ENCODE results near the gene LTBP2. TPM values are rescaled to one million over a fixed set of nuclear protein-coding genes. Genes with fewer than 3 reads are reported as not detected.
A peak's percentile ranks its signal among the peaks of the same experiment; 100 is the strongest.

LTBP2 gene
- total RNA-seq, 1 experiment from 2014 or later, result 1.5 TPM

GRCh38 chr14:74612350-74613021 is 449 bp upstream of the LTBP2 start:
- BruUV-seq (replicated peaks), result no TSS peak
- H3K9me2 ChIP-seq (ENCODE audit: insufficient read depth), result no peaks in the 10 kb centered on the region
- peaks cover 17 to 47% of the 10 kb centered on the region in 2 experiments for H3K4me1 ChIP-seq (ENCODE audit: control insufficient read depth in 1 of 2, insufficient read depth in 2 of 2, low read length in 2 of 2)
- no peak overlapping the region for H2AFZ ChIP-seq (ENCODE audit: low read depth, low read length, poor library complexity, severe bottlenecking)
- peak overlapping the region; percentile 14; the same call in 1 of the 2 replicates for H3K4me2 ChIP-seq (ENCODE audit: low read length)
- DNase-seq (ENCODE audit: low read depth, low spot score) (no peak), ATAC-seq (peak; percentile 75)
- no peak overlapping the region for H3K4me3 ChIP-seq (replicated peaks in 1 of 2; ENCODE audit: low read depth in 1 of 2, low read length in 2 of 2)
- no peak overlapping the region for H3K9ac ChIP-seq (ENCODE audit: low read length)
- ChIA-PET POLR2A (no interaction called here), CTCF (interaction anchor here (0.7 to 1.4 kb wide), 4 partner anchors 8 to 266 kb away, joined by 3 read pairs; no protein-coding TSS in a partner anchor), RAD21 (ENCODE audit: low non-redundant PET in 1 of 2, low total read pairs in 2 of 2, uncharacterized antibody in 2 of 2, unreplicated experiment in 2 of 2) (no interaction called here)
- no peaks in the 10 kb centered on the region for H3K27me3 ChIP-seq (ENCODE audit: insufficient read depth, low read length)
- H3K36me3 ChIP-seq (ENCODE audit: control insufficient read depth in 1 of 2, insufficient read depth in 2 of 2, low read length in 2 of 2), result no peaks in the 10 kb centered on the region
- TF ChIP-seq CBX3 (IDR thresholded peaks at IDR 0.05; ENCODE audit: low read depth), result no peak
- TF ChIP-seq, protein P1, sequence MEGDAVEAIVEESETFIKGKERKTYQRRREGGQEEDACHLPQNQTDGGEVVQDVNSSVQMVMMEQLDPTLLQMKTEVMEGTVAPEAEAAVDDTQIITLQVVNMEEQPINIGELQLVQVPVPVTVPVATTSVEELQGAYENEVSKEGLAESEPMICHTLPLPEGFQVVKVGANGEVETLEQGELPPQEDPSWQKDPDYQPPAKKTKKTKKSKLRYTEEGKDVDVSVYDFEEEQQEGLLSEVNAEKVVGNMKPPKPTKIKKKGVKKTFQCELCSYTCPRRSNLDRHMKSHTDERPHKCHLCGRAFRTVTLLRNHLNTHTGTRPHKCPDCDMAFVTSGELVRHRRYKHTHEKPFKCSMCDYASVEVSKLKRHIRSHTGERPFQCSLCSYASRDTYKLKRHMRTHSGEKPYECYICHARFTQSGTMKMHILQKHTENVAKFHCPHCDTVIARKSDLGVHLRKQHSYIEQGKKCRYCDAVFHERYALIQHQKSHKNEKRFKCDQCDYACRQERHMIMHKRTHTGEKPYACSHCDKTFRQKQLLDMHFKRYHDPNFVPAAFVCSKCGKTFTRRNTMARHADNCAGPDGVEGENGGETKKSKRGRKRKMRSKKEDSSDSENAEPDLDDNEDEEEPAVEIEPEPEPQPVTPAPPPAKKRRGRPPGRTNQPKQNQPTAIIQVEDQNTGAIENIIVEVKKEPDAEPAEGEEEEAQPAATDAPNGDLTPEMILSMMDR (IDR thresholded peaks at IDR 0.05 in 2 of 3, conservative IDR thresholded peaks at IDR 0.05 in 1 of 3; ENCODE audit: borderline replicate concordance in 1 of 3, insufficient read depth in 1 of 3, low read depth in 2 of 3, low read length in 2 of 3), result peak in 2 of 3 experiments; percentile 44 to 62; a peak in 4 of 6 replicates
- no peaks in the 10 kb centered on the region for H3K9me3 ChIP-seq (ENCODE audit: control insufficient read depth in 1 of 2, insufficient read depth in 1 of 2, low read depth in 1 of 2, low read length in 2 of 2)
- no peaks in the 10 kb centered on the region for H4K20me1 ChIP-seq (ENCODE audit: insufficient read depth)
- H3K79me2 ChIP-seq (ENCODE audit: insufficient read depth, low read length), result no peaks in the 10 kb centered on the region
- intact Hi-C loops (cut with micrococcal nuclease), result no loop called here
- H3K27ac ChIP-seq (ENCODE audit: low read depth, low read length), result no peak overlapping the region

DNA sequence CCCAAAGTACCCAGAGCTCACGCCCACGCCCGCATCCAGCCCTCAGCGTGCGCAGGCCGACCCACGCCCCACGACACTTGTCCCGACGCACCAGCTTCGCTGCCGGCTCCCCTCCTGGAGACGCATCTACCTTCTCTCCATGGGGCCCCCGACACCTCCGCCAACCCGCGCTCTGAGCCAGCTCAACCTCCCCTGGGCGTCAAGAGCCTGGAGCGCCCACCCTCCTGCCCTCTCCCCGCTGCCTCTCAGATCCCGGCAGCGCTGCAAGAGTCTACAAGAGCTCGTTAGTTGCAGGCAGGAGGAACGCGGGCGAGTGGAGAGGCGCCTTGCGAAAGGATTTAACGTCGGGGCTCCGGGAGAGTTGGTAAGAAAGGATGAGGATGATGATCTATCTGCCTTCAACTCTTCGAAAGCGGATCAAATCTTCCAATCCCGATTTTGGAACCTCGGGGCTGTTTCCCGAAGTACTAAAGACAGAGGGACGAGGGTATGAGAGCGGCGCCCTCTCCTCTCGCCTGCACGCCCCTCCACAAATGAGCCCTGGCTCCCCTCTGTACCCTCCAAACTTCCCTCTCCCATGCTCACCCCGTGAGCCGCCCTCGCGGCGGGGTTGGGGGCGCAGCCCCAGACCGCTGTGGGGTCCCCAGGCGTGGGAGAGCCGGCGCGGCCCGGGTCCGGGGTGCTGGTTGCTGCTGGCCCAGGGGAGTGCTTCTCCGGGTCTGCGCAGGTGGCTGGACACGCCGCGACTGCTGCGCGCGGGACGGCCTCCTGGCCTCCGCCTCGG is 979 bp downstream of the LTBP2 start:
- no peak for ATAC-seq
- H3K36me3 ChIP-seq (ENCODE audit: control insufficient read depth in 1 of 2, insufficient read depth in 2 of 2, low read length in 2 of 2), result no peaks in the 10 kb centered on the region
- no peaks in the 10 kb centered on the region for H4K20me1 ChIP-seq (ENCODE audit: insufficient read depth)
- ChIA-PET CTCF (interaction anchor here (3.8 kb wide), 1 partner anchor 193 kb away, joined by 111 read pairs; no protein-coding TSS in a partner anchor), RAD21 (ENCODE audit: low non-redundant PET in 1 of 2, low total read pairs in 2 of 2, uncharacterized antibody in 2 of 2, unreplicated experiment in 2 of 2) (no interaction called here), POLR2A (no interaction called here)
- H3K9ac ChIP-seq (ENCODE audit: low read length), result no peak overlapping the region
- H3K79me2 ChIP-seq (ENCODE audit: insufficient read depth, low read length), result no peaks in the 10 kb centered on the region
- H3K4me1 ChIP-seq (ENCODE audit: control insufficient read depth in 1 of 2, insufficient read depth in 2 of 2, low read length in 2 of 2), result peaks cover 3 to 33% of the 10 kb centered on the region in 2 experiments
- no peak overlapping the region for H3K4me3 ChIP-seq (replicated peaks in 1 of 2; ENCODE audit: low read depth in 1 of 2, low read length in 2 of 2)
- BruUV-seq (replicated peaks), result no TSS peak
- TF ChIP-seq POLR2A (IDR thresholded peaks at IDR 0.05; ENCODE audit: borderline replicate concordance, extremely low read depth, insufficient read depth, insufficient read length), result no peak
- H2AFZ ChIP-seq (ENCODE audit: low read depth, low read length, poor library complexity, severe bottlenecking), result no peak overlapping the region
- H3K9me3 ChIP-seq (ENCODE audit: control insufficient read depth in 1 of 2, insufficient read depth in 1 of 2, low read depth in 1 of 2, low read length in 2 of 2), result no peaks in the 10 kb centered on the region
- intact Hi-C loops (cut with micrococcal nuclease), result no loop called here
- H3K27me3 ChIP-seq (ENCODE audit: insufficient read depth, low read length), result no peaks in the 10 kb centered on the region
- H3K27ac ChIP-seq (ENCODE audit: low read depth, low read length), result no peak overlapping the region
- no peak for DNase-seq (ENCODE audit: low read depth, low spot score)
- H3K9me2 ChIP-seq (ENCODE audit: insufficient read depth), result no peaks in the 10 kb centered on the region
- H3K4me2 ChIP-seq (ENCODE audit: low read length), result no peak overlapping the region
